Smooth muscle cell of the brain vasculature (primary cell): Measurements from ENCODE around the gene CDKAL1.

Source experiments
- DNase-seq: peaks from one replicate; pipeline ENCODE4 v3.0.0-alpha.2; 2012; ENCODE audit warnings: low read depth, low spot score

CDKAL1 gene

DNA sequence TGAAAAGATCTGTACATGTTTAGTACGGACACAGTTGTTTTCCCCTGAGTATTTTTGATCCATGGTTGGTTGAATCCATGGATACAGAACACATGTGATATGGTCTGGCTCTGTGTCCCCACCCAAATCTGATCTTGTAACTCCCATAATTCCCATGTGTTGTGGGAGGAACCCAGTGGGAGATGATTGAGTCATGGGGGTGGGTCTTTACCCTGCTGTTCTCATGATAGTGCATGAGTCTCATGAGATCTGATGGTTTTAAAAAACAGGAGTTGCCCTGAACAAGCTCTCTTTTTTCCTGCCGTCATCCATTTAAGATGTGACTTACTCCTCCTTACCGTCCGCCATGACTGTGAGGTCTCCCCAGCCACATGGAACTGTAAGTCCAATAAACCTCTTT, 139.2 kb downstream of the CDKAL1 start:
- no peak for DNase-seq

DNA sequence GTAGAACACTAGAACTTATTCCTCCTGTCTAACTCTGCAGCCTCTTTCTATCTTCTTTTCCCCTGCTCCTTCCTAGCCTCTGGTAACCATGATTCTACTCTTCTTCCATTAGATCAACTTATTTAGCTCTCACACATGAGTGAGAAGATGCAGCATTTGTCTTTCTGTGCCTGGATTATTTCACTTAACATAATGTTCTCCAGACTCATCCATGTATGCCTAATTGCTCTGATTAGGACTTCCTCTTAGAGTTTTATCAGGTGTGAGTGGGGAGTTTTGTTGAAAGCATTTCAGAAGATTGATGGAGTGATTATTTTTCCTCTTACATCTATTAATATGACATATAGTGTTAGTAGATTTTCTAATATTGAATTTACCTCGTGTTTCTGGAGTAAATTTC, 140.4 kb downstream of the CDKAL1 start:
- DNase-seq = no peak

DNA sequence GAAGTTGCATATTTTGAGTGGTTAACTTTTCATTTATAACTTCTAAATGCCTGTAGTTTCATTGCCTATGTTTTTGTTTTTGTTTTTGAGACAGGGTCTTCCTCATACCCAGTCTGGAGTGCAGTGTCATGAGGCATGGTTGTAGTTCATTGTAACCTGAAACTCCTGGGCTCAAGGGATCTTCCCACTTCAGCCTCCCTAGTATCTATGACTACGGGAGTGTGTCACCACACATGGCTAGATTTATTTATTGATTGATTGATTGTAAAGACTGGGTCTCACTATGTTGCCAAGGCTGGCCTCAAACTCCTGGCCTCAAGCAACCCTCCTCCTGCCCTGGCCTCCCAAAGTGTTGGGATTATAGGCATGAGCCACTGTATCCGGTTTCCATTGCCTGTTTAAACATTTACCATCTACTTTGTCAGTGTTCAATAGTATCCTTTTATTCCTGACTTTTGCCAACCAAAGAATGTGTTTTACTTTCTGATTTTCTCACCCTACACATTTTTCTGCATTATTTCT, 144.6 kb downstream of the CDKAL1 start:
- DNase-seq = no peak

- DNase-seq = no peak
Observed at GRCh38 chr6:20680697-20681165, 146.5 kb downstream of the CDKAL1 start.

DNA sequence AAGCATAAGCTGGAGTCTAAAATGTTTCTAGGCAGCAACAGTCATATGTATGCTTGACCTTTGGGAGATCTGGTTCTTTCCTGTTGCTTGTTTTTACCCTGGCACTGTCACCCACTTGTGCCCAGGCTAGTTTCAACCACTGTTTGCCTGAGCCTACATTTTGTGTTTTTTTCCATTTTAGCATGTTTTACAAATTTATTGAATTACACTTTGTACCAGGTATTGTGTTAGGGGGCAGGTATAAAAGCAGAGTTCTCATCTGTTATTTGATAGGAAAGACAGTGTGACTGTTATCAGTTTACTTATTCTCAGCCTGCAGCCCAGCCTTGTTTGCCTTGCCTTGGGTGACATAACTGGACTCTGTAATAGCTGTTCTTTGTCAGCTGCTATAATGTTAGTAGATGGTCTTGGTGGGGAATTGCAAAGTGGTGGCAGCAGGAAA, 147.0 kb downstream of the CDKAL1 start:
- DNase-seq = no peak

DNA sequence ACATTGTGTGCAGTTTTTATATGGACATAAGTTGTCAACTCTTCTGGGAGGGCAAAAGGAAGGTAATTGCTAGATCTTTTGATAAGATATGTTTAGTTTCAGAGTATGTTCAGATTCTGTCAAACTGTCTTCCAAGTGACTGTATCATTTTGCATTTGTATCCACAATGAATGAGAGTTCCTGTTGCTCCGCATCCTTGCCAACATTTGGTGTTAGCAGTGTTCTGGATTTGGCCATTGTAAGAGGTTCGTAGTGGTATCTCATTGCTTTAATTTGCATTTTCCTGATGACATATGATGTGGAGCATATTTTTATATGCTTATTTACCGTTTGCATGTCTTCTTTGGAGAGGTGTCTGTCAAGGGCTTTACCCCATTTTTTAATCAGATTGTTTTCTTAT, 150.2 kb downstream of the CDKAL1 start:
- DNase-seq = no peak

- DNase-seq = no peak
Observed at GRCh38 chr6:20686142-20686541, 151.9 kb downstream of the CDKAL1 start.

DNA sequence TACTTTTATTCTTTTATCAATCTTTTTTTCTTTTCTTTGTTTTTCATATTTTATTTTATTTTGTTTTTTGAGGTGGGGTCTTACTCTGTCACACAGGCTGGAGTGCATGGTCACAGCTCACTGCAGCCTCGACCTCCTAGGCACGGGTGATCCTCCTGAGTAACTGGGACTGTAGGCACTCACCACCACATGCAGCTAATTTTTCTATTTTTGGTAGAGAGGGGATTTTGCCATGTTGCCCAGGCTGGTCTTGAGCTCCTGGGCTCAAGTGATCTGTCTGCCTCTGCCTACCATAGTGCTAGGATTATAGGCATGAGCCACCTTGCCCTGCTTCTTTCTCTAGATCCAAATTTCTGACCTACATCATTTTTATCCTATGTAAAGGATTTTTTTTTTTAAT, 153.2 kb downstream of the CDKAL1 start:
- DNase-seq = no peak

GRCh38 chr6:20688710-20689500, 154.6 kb downstream of the CDKAL1 start:
- peak; percentile 33 for DNase-seq

DNA sequence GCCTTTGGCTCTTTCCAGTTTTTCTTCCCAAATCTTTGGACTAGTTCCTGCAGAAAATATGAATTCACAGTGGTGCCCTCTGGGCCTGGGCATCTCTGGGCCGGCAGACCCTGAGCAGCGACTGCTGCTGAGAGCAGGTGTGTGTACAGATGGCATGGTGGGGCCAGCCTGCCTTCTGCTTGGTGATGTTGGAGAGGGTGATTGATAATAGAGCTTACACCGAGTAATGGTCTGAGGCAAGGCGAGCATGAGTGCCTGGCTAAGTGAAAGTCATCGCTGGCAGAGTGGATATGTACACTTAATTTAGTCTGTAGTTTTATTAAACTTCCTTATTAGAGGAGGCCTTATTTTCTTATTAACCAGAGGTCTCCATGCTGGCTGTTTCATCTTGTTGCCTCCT, 156.9 kb downstream of the CDKAL1 start:
- no peak for DNase-seq

DNA sequence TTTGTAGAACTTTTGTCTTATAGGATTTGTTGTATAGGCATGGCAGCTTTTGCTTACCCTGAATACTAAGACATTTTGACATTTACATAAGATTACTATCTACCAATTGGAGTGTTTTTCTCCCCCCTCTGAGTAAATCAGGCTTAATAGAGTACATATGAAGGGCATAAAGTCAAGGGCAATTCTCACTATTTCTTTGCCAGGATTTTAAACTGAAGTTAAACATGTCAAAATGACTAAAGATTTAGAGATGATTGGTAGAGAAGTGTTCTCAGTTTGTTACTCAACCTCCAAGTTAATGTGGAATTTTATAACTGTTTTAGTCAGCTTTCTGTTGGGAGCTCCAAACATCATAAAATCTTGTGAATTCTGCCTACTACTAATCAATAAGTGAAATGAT, 157.8 kb downstream of the CDKAL1 start:
- no peak for DNase-seq

DNA sequence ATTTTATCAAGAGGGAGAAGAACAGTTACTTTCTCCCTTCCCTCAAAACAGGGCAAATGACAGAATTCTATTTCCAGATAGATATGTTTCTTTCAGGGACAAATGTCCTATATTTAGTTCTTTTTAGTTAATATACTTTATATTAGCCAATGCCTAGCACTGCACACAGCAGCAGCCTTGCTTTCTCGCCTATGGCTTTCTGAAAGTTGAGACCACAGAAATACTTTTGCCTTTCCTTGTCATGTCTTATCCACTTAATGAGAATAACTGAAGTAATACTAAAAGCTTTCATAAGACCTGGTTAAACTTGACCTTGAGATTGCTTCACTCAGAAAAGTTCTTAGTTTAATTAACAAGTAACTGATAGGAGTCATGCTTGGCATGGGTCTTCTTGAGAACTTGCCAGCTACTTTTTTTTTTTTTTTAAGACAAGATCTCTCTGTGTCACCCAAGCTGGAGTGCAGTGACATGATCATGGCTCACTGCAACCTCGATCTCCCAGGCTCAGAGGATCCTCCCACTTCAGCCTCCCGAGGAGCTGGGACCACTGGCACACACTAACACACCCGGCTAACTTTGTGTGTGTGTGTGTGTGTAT, 159.3 kb downstream of the CDKAL1 start:
- DNase-seq = no peak

- no peak for DNase-seq
Observed at GRCh38 chr6:20696676-20697075, 162.4 kb downstream of the CDKAL1 start.

DNA sequence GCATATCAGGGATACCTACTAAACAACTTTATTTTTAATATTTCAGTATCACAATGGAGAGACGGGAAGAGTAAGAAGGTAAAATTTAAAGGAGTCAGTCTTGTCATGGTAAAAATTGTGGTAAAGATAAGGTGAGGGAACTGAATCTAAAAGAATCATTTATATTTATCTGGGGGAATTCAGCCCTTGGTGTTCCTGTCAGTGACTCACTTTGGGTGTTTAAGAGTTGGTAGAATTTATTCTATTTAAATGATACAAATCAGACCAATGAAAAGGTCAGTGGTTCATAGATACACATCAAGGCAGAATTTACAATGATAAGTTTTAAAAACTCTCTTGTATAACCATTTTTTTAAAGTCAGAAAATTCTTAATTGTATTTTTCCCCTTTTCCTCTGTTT, 164.4 kb downstream of the CDKAL1 start:
- DNase-seq = no peak

DNA sequence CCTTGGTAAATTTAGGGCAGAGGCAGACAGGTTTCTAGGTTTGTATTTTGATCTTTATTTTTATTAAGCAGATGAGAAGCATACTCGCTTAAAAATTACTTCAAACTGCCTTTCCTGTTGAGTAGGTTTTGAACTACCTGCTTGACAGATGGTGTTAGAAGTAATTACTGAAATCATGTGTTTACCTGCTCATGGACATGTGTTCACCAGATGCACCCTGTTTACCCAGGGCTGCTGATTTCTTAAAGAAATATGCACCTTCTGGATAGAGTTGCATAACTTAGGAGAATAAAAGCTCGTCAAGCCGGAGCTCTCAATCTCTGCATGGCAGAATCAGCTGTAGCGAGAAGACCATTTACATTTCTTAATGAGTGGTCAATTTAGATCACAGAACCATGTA, 165.1 kb downstream of the CDKAL1 start:
- DNase-seq = no peak

- no peak for DNase-seq
Observed at GRCh38 chr6:20700375-20700774, 166.1 kb downstream of the CDKAL1 start.

DNA sequence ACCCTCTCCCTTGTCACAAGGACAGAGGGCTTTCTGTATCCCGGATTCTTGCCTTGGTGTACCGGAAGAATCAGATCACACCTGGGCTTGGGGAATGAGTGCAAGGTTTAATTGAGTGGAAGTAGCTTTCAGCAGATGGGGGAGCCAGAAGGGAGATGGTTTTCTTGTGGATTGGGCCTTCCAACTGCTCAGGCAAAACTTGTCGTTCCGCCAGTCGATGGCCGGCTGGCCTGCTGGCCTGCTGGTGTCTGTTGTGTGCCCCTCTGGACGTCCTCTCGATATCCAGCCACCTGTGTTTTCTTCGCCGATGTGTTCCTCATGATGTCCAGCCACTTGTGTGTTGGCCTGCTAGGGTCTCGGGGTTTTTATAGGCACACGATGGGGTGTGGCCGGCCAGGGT, 168.1 kb downstream of the CDKAL1 start:
- DNase-seq = no peak

- DNase-seq = no peak
Observed at GRCh38 chr6:20703049-20703448, 168.8 kb downstream of the CDKAL1 start.

DNA sequence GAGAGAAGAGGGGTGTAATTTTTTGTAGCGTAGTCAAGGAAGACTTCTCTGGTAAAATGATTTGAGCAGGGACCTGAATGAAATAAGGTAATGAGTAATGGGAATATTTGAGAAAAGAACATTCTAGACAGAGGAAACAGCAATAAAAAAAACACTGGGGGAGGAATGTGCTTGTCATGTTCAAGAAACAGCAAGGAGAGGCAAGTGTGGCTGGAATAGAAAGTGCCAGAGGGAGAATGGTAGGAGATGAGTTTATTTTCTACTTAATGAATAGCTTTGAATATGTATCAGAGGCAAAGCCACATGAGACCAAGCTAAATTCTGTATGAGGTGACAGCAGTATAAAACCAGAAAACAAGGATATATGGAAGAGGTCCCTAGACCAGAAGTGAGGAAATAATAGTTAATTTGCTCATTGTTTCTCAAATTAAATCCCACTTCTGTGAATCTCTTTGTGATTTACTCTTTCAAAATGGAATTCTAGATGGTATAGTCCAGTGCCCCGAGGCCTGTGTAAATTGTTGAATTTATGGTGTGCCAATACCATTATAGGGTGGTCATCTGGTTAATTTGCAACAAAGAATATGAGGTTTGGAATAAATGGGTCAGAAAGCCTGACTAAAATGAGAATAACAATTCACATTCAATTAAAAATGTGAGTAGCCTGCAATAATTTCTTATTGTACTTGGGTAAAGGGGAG, 170.2 kb downstream of the CDKAL1 start:
- no peak for DNase-seq

DNA sequence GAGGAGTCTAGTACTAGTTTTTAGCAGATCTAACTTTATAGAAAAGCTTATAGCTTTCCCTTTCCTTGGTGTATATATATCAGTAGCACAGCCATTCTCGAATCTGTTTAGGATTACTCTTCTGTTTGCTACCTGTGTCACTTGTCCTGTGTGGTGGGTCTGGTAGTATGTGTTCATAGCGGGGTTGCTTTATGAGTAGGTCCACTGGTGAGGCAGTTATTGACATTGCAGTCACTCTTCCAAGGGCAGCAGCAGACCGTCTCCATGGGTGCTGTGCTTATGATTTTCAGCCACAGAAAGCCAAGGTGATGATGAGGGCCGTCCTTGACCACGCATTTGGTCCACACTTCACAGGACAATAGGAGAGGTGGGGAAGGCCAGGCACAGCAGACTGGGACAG, 171.5 kb downstream of the CDKAL1 start:
- DNase-seq = no peak

DNA sequence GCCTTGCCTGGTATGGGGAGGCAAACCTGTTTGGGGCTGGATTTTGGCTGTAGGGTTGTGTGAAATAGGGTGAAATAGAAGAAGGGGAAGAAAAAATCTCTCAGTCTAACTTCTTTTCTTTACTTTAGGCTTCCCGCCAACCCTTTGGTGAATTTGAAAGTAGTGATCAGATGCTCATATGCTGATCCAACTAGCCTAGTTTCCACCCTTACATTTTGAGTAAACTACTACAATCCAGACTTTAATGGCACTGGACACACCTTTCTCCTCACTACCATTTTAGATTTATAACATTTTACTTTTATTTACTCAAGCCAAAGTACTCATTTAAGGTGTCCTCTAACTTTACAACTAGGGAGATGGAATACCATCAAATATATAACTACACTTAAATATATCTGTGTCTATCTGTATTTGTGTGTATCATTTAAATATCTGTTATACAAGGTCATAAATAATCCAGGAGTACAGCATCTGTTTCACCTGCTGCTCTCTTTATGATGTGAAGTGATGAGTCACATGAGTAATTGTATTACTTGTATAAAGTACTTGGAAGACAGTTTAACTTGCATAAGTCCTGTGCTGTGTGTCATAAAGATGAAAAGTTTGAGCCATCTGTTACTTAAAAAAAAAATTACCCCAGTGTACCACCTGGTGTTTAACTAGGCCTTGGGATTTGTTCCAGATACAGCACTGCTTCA, 172.1 kb downstream of the CDKAL1 start:
- no peak for DNase-seq

DNA sequence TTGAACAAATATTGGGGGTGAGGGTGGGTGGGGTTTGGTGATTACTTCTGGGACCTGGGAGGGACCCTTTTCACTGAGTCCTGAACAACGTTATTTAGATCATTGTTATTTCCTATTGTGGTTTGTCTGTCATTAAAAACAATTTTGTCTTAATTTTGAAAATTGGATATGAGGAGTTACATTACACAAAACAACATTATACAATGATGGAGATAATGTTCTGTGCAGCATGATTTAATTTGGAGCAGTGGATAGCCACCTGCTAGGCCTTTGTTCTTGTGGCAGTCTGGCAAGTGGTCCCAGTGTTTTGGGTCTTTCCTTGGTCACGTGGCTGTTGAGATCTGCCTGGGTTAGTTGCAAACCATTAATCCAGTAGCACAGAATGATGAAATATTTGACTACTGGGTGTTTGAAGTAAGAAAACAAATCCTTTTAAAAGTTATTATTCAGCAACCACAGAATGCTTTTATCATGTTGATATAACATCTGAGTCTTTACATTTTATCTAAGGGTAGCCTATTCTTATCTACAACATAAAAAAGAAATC, 172.8 kb downstream of the CDKAL1 start:
- DNase-seq = no peak
